Stomach (tissue), 4 donors: Measurements from ENCODE around the gene HDAC9.

ENCODE experiments used
- CTCF ChIP-seq, 7 experiments: fragments of 450-650 bp in 4 of 7; fragments of 200-600 bp in 3 of 7; sonication (generic) in 3 of 7; IDR thresholded peaks; one replicate each; pipeline ENCODE4 v1.5.1; 2016 to 2019; ENCODE audit warnings: antibody characterized with exemption in 7 of 7, control low read depth in 2 of 7, mild to moderate bottlenecking in 1 of 7
- EP300 ChIP-seq: sonication (generic); formaldehyde crosslinking; IDR thresholded peaks from one replicate; pipeline ENCODE4 v1.6.1; 2017; ENCODE audit warnings: antibody characterized with exemption
- POLR2A ChIP-seq, 4 donors: fragments of 450-650 bp; IDR thresholded peaks; one replicate each; pipeline ENCODE4 v1.6.1; 2016; ENCODE audit warnings: antibody characterized with exemption in 4 of 4, control low read depth in 2 of 4, mild to moderate bottlenecking in 1 of 4, moderate library complexity in 1 of 4
- POLR2AphosphoS5 ChIP-seq, 3 donors: sonication (generic); formaldehyde crosslinking; IDR thresholded peaks; one replicate each; pipeline ENCODE4 v1.6.1; 2016; ENCODE audit warnings: antibody characterized with exemption in 3 of 3

DNA sequence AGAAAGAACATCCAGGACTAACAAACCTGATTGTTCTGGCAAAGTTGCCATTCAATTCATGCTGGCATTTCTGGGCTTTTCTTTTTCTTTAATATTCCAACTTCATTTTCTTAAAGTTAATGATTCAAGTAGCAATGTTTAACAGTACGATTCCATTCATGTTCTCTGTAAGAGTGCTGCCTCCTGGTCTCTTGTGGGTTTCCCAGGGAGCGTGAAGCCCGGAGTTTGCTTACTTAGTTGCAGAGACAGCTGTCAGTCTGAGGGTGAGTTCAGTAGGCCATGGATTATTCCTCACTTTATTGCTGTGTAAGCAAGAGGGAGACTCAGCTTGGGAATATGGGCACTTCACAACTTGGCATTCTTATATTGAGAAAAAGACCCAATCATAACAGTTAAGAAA is 479.7 kb downstream of the HDAC9 start:
- TF ChIP-seq CTCF (IDR thresholded peaks at IDR 0.05) (no peak), POLR2AphosphoS5 (IDR thresholded peaks at IDR 0.05) (no peak), EP300 (no peak), POLR2A (IDR thresholded peaks at IDR 0.05) (no peak)
